Measurements from ENCODE around the gene NTSR1.

The NTSR1 gene

DNA sequence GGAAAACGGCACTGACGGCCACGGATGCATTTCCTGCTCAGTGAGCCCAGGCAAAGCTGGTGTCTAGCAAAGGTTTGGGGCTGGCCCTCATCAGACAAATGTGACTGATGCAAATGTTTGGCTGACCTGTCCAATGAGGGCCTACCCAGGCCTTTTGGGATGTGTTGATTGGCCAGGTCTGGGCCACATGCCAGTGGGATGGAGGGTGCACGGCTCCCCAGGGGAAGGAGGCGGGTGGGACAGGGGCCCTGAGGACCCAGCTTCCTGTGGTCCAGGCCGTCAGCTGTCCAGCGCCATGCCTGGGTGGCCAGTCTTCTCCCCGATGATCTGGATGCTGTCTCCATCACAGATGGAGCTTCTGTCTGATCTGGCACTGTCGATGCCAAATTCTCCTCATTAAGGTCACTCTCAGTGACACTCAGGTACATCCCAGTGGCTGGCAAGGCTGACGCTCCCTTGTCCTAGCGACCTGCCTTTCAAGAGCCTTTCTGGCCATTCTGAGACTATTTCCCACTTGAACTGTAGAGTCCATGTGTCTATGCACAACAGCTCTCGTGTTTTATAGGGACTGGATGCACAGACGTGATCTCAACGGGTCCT is 43.0 kb downstream of the NTSR1 start:
- Histone ChIP-seq H3K36me3 (ENCODE audit: control insufficient read depth, insufficient read depth, low read length) (no peaks in the 10 kb centered on the region), H3K27ac (ENCODE audit: low read depth, low read length, severe bottlenecking) (peak overlapping the region; percentile 36), H3K4me3 (ENCODE audit: extremely low read depth, insufficient read depth, low read length, poor library complexity, severe bottlenecking) (no peak overlapping the region), H3K4me1 (ENCODE audit: control insufficient read depth, insufficient read depth, low read length, poor library complexity, severe bottlenecking) (peaks cover 20% of the 10 kb centered on the region), H3K9me3 (ENCODE audit: control insufficient read depth, low read length) (peaks cover 7% of the 10 kb centered on the region)
- 92 to 95% methylated on average over 14 of the region's 14 CpGs for WGBS, 2 experiments (ENCODE audit: insufficient coverage in 2 of 2)

DNA sequence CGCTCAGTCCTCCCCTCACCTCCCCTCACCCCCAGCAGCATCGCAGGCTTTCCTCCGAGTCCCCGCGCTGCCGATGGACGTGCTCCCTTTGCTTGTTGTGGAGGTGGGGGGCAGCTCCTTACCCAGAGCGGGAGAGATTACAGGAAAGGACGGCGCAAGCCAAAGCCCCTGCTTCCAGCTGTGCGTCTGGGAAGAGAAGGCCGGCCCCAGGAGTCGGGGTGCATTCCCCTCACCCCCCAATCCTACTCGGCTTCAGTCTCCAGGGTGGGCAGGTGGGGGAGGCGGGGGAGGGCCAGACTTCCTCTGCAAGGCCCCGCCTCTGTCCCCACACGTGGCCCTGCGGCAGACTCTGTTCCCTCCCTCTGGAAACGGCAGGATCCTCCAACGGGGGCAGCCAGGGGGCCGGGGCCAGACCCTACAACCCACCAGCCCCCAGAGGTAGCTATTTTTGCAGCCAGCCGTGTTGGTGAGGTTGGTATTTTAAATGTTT is 43.6 kb downstream of the NTSR1 start:
- Histone ChIP-seq H3K36me3 (ENCODE audit: control insufficient read depth, insufficient read depth, low read length) (no peaks in the 10 kb centered on the region), H3K9me3 (ENCODE audit: control insufficient read depth, low read length) (peaks cover 7% of the 10 kb centered on the region), H3K4me3 (ENCODE audit: extremely low read depth, insufficient read depth, low read length, poor library complexity, severe bottlenecking) (no peak overlapping the region), H3K4me1 (ENCODE audit: control insufficient read depth, insufficient read depth, low read length, poor library complexity, severe bottlenecking) (peaks cover 20% of the 10 kb centered on the region), H3K27ac (ENCODE audit: low read depth, low read length, severe bottlenecking) (peak overlapping the region; percentile 41)
- WGBS, 2 experiments (ENCODE audit: insufficient coverage in 2 of 2): 32 to 74% methylated on average over 4 to 7 of the region's 22 CpGs

DNA sequence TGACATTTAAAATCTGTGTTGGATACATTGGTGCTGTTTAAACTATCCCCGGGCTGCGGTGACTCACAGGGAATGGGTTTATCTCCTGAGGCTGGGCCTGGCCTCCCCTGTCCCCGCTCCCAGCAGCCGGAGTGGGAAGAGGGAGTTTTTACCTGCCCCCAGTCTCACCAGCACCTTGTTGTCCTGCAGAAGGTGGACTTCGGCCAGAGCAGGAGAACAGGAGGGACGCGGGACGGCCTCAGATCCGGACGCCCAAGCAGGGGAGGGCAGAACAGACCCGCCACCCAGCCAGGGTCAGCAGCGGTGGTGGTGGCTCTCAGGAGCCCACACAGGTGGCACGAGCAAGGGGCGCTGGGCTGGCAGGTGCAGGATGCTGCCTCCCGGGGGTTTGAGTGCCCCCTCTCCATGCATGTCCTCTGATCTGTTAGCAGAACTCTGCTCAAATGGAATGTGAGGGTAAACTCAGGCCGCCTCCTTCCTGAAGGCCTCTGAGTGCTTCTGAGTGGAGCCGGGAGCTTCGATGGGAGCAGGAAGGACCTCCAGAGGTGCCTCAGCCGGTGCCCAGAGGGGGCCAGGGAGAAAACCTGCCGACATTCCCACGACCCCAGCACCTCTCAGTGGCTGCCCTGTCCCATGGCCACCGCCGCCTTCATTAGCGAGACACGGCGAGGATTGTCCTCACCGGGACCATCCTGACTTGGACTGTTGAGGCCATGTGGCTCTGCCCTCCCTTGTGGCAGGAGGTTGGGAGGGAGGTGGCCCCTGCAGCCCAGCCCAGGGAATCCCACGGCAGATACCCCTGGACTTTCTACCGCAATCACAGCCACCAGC is 44.2 kb downstream of the NTSR1 start:
- H3K36me3 ChIP-seq (ENCODE audit: control insufficient read depth, insufficient read depth, low read length): no peaks in the 10 kb centered on the region
- H3K4me3 ChIP-seq (ENCODE audit: extremely low read depth, insufficient read depth, low read length, poor library complexity, severe bottlenecking): no peak overlapping the region
- H3K4me1 ChIP-seq (ENCODE audit: control insufficient read depth, insufficient read depth, low read length, poor library complexity, severe bottlenecking): peaks cover 20% of the 10 kb centered on the region
- 87 to 90% methylated on average over 25 to 29 of the region's 29 CpGs for WGBS, 2 experiments (ENCODE audit: insufficient coverage in 2 of 2)
- peak overlapping the region; percentile 41 for H3K27ac ChIP-seq (ENCODE audit: low read depth, low read length, severe bottlenecking)
- peaks cover 7% of the 10 kb centered on the region for H3K9me3 ChIP-seq (ENCODE audit: control insufficient read depth, low read length)

DNA sequence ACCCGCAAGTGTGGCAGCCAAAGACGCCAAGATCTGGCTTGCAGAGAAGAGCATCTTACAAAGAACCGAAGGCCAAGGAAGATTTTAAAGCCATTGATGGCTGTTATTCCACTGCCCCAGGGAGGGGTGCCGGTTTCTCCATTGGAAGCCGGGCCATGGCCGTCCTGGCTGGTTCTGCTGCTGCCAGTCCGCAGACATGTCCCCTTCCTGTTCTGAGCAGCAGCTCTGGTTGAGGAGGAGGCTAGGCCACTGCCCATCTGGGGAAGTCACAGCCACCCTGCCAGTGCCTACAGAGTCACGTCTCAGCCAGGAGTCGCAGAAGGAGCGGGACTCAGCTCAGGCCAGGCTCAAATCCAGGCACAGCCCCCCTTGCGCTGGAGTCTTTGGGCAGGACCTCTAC is 45.0 kb downstream of the NTSR1 start:
- H3K36me3 ChIP-seq (ENCODE audit: control insufficient read depth, insufficient read depth, low read length): no peaks in the 10 kb centered on the region
- no peak overlapping the region for H3K4me3 ChIP-seq (ENCODE audit: extremely low read depth, insufficient read depth, low read length, poor library complexity, severe bottlenecking)
- WGBS, 2 experiments (ENCODE audit: insufficient coverage in 2 of 2): 93 to 94% methylated on average over 11 of the region's 11 CpGs
- H3K4me1 ChIP-seq (ENCODE audit: control insufficient read depth, insufficient read depth, low read length, poor library complexity, severe bottlenecking): peaks cover 20% of the 10 kb centered on the region
- H3K9me3 ChIP-seq (ENCODE audit: control insufficient read depth, low read length): peaks cover 3% of the 10 kb centered on the region
- H3K27ac ChIP-seq (ENCODE audit: low read depth, low read length, severe bottlenecking): no peak overlapping the region

DNA sequence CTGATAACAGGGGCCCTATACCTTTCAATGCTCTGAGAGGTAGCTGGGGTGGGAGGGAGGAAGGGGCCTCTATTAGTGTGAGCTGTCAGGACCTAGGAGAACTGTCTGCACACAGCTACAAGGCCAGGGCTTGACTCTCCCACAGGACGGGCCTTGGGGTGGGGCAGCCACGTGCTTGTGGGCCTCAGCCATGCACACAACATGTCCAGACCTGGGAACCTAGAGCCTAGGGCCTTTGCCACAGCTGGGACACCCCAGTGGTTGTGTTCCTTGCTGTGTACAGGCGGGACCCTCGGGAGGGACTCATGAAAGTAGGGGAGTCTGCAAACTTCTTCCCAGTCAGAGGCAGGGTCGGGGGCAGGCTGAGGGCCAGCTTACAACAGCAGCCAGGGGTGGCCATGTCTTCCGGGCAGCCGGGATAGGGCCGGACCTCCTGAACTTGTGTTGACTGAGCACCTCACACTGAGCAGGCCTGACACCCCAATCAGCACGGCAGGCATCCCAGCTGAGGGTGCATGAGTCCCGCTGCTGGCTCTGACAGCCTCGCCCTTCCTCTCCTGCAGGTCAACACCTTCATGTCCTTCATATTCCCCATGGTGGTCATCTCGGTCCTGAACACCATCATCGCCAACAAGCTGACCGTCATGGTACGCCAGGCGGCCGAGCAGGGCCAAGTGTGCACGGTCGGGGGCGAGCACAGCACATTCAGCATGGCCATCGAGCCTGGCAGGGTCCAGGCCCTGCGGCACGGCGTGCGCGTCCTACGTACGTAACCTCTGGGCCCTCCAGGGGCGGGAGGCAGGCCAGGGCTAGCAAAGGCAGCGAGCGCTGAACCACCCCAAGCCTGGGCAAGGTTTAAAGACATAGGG is 45.7 kb downstream of the NTSR1 start:
- Histone ChIP-seq H3K9me3 (ENCODE audit: control insufficient read depth, low read length) (no peaks in the 10 kb centered on the region), H3K36me3 (ENCODE audit: control insufficient read depth, insufficient read depth, low read length) (no peaks in the 10 kb centered on the region), H3K4me1 (ENCODE audit: control insufficient read depth, insufficient read depth, low read length, poor library complexity, severe bottlenecking) (peaks cover 20% of the 10 kb centered on the region), H3K27ac (ENCODE audit: low read depth, low read length, severe bottlenecking) (no peak overlapping the region), H3K4me3 (ENCODE audit: extremely low read depth, insufficient read depth, low read length, poor library complexity, severe bottlenecking) (no peak overlapping the region)
- 91 to 96% methylated on average over 23 to 31 of the region's 31 CpGs for WGBS, 2 experiments (ENCODE audit: insufficient coverage in 2 of 2)

DNA sequence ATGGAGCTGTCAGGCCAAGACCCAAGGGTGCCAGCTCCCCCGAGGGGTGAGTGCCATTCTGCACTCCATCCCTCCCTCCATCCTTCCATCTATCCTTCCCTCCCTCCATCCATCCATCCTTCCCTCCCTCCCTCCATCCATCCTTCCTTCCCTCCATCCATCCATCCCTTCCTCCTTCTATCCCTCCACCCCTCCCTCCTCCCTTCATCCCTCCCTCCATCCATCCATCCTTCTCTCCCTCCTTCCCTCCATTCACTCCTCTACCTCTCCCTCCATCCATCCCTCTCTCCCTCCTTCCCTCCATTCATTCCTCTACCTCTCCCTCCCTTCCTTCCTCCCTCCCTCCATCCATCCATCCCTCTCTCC is 46.3 kb downstream of the NTSR1 start:
- Histone ChIP-seq H3K9me3 (ENCODE audit: control insufficient read depth, low read length) (no peaks in the 10 kb centered on the region), H3K36me3 (ENCODE audit: control insufficient read depth, insufficient read depth, low read length) (no peaks in the 10 kb centered on the region), H3K4me3 (ENCODE audit: extremely low read depth, insufficient read depth, low read length, poor library complexity, severe bottlenecking) (no peak overlapping the region), H3K27ac (ENCODE audit: low read depth, low read length, severe bottlenecking) (no peak overlapping the region), H3K4me1 (ENCODE audit: control insufficient read depth, insufficient read depth, low read length, poor library complexity, severe bottlenecking) (peaks cover 19% of the 10 kb centered on the region)
- WGBS, 2 experiments (ENCODE audit: insufficient coverage in 2 of 2): 83 to 91% methylated on average over 1 of the region's 1 CpG

DNA sequence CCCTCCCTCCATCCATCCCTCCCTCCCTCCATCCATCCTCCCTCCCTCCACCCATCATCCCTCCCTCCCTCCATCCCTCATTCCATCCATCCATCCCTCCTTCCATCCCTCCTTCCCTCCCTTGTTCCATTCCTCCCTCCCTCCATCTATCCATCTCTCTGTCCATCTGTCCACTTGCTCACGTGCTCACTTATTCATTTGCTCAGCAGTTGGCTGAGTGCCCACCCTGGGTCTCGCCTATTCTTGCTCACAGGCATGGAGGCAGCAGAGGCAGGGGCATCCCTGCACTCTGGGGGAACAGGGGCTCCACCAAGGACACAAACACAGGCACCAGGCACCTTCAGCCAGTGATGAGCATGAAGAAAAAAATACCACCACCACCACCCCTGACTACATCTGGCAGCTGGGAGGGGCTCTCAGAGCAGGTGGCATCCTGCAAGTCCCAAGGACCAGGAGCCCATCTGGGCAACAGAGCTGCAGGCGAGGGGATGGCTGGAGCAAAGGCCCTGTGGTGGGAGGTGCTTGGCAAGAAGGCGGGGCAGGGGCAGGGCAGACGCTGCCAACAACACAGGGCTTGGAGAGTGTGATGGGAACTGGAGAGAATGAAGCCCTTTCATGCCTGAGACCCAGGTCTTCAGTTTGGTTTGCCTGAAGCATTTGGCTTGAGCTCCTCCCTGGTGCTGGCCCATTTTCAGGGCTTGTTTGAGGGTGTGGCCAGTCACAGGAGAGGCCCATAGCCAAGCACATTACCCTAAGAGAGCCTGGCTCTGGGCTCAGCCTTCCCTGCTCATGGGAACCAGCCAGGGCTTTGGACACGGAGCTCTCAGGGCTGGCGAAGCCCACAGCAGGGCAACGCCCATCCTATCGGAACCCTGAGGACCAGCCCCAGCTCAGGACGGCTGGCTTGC is 47.4 kb downstream of the NTSR1 start:
- WGBS, 2 experiments (ENCODE audit: insufficient coverage in 2 of 2): 61 to 65% methylated on average over 7 to 10 of the region's 10 CpGs
- H3K9me3 ChIP-seq (ENCODE audit: control insufficient read depth, low read length): no peaks in the 10 kb centered on the region
- H3K36me3 ChIP-seq (ENCODE audit: control insufficient read depth, insufficient read depth, low read length): no peaks in the 10 kb centered on the region
- H3K27ac ChIP-seq (ENCODE audit: low read depth, low read length, severe bottlenecking): no peak overlapping the region
- no peak overlapping the region for H3K4me3 ChIP-seq (ENCODE audit: extremely low read depth, insufficient read depth, low read length, poor library complexity, severe bottlenecking)
- peaks cover 25% of the 10 kb centered on the region for H3K4me1 ChIP-seq (ENCODE audit: control insufficient read depth, insufficient read depth, low read length, poor library complexity, severe bottlenecking)

DNA sequence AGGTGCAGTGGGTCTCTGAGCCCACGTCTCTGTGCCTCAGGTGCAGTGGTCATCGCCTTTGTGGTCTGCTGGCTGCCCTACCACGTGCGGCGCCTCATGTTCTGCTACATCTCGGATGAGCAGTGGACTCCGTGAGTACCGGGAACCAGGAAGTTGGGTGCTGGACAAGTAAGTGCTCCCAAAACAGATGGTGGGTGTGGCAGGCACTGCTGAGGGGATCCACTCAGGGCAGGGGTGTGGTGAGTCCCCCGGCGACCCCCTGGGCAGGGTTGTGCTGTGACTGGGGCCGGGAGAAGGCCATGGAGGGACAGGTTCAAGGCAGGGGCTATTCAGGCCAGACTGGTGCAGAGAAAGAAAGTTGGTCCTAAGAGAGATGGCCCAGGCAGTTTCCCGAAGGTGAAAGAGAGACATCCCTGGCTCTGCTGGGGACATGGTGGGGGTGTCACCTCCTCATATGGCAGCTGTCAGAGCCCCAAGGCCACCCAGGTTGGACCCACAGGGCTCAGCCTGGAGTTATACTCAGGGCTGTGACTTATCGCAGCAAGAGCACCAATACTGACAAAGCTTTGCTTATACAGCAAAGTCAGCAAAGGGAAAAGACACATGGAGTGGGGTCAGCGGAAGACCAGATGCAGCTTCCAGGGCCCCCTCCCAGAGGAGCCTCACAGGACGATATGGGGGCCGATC is 49.7 kb downstream of the NTSR1 start:
- no peak overlapping the region for H3K4me3 ChIP-seq (ENCODE audit: extremely low read depth, insufficient read depth, low read length, poor library complexity, severe bottlenecking)
- H3K4me1 ChIP-seq (ENCODE audit: control insufficient read depth, insufficient read depth, low read length, poor library complexity, severe bottlenecking): peaks cover 10% of the 10 kb centered on the region
- no peaks in the 10 kb centered on the region for H3K36me3 ChIP-seq (ENCODE audit: control insufficient read depth, insufficient read depth, low read length)
- WGBS, 2 experiments (ENCODE audit: insufficient coverage in 2 of 2): 87 to 91% methylated on average over 12 to 14 of the region's 16 CpGs
- no peaks in the 10 kb centered on the region for H3K9me3 ChIP-seq (ENCODE audit: control insufficient read depth, low read length)
- H3K27ac ChIP-seq (ENCODE audit: low read depth, low read length, severe bottlenecking): no peak overlapping the region

DNA sequence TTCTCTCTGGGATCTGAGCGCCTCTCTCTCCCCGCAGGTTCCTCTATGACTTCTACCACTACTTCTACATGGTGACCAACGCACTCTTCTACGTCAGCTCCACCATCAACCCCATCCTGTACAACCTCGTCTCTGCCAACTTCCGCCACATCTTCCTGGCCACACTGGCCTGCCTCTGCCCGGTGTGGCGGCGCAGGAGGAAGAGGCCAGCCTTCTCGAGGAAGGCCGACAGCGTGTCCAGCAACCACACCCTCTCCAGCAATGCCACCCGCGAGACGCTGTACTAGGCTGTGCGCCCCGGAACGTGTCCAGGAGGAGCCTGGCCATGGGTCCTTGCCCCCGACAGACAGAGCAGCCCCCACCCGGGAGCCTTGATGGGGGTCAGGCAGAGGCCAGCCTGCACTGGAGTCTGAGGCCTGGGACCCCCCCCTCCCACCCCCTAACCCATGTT is 51.4 kb downstream of the NTSR1 start:
- Histone ChIP-seq H3K27ac (ENCODE audit: low read depth, low read length, severe bottlenecking) (no peak overlapping the region), H3K36me3 (ENCODE audit: control insufficient read depth, insufficient read depth, low read length) (no peaks in the 10 kb centered on the region), H3K4me1 (ENCODE audit: control insufficient read depth, insufficient read depth, low read length, poor library complexity, severe bottlenecking) (peaks cover 10% of the 10 kb centered on the region), H3K4me3 (ENCODE audit: extremely low read depth, insufficient read depth, low read length, poor library complexity, severe bottlenecking) (no peak overlapping the region), H3K9me3 (ENCODE audit: control insufficient read depth, low read length) (no peaks in the 10 kb centered on the region)
- 96 to 98% methylated on average over 9 to 15 of the region's 20 CpGs for WGBS, 2 experiments (ENCODE audit: insufficient coverage in 2 of 2)

All from mesodermal cell (in vitro differentiated cells).